Measurements from ENCODE around the gene HDAC9. TPM values are rescaled to one million over a fixed set of nuclear protein-coding genes. Genes with fewer than 3 reads are reported as not detected.

Gene HDAC9
- total RNA-seq, 1 experiment from 2014 or later, result 17.1 TPM

GRCh38 chr7:18873734-18874336, 378.3 kb downstream of the HDAC9 start:
- POLR2A ChIA-PET, result no interaction called here
- Histone ChIP-seq H3K4me3 (ENCODE audit: low read depth in 2 of 2, low read length in 2 of 2) (no peak overlapping the region), H3K36me3 (ENCODE audit: control insufficient read depth, insufficient read depth, low read length) (no peaks in the 10 kb centered on the region), H3K27me3 (ENCODE audit: control insufficient read depth, insufficient read depth, low read length) (no peaks in the 10 kb centered on the region), H3K9me3 (ENCODE audit: control insufficient read depth, insufficient read depth, low read depth, low read length) (no peaks in the 10 kb centered on the region), H3K4me1 (ENCODE audit: control insufficient read depth, insufficient read depth, low read length) (no peaks in the 10 kb centered on the region), H3K27ac (ENCODE audit: low read length) (no peak overlapping the region)
- no peak for ATAC-seq
- in situ Hi-C loops (cut with HindIII; ENCODE audit: low pct_unique_long_range_greater_than_20kb, low sequenced_read_pairs) (no loop called here), intact Hi-C loops (cut with micrococcal nuclease; ENCODE audit: unreplicated experiment) (no loop called here)
- TF ChIP-seq CTCF (IDR thresholded peaks at IDR 0.05) (peak; percentile 56), POLR2AphosphoS5 (IDR thresholded peaks at IDR 0.05; ENCODE audit: low read depth, low read length) (no peak)
- no TSS peak for BruUV-seq (replicated peaks)
- CTCF ChIA-PET, result no interaction called here
- DNase-seq (ENCODE audit: low read depth, low spot score), result no peak

GRCh38 chr7:18874880-18875279, 379.3 kb downstream of the HDAC9 start:
- H3K27ac ChIP-seq (ENCODE audit: low read length), result no peak overlapping the region
- ATAC-seq, result no peak
- POLR2A ChIA-PET, result no interaction called here
- no peaks in the 10 kb centered on the region for H3K9me3 ChIP-seq (ENCODE audit: control insufficient read depth, insufficient read depth, low read depth, low read length)
- intact Hi-C loops (cut with micrococcal nuclease; ENCODE audit: unreplicated experiment) (no loop called here), in situ Hi-C loops (cut with HindIII; ENCODE audit: low pct_unique_long_range_greater_than_20kb, low sequenced_read_pairs) (no loop called here)
- H3K36me3 ChIP-seq (ENCODE audit: control insufficient read depth, insufficient read depth, low read length), result no peaks in the 10 kb centered on the region
- no peak for DNase-seq (ENCODE audit: low read depth, low spot score)
- BruUV-seq (replicated peaks), result no TSS peak
- CTCF ChIA-PET, result no interaction called here
- H3K4me1 ChIP-seq (ENCODE audit: control insufficient read depth, insufficient read depth, low read length), result no peaks in the 10 kb centered on the region
- TF ChIP-seq TCF7L2 (IDR thresholded peaks at IDR 0.05; ENCODE audit: low read depth, low read length), result no peak
- H3K27me3 ChIP-seq (ENCODE audit: control insufficient read depth, insufficient read depth, low read length), result no peaks in the 10 kb centered on the region
- H3K4me3 ChIP-seq (ENCODE audit: low read depth in 2 of 2, low read length in 2 of 2), result no peak overlapping the region

- no peaks in the 10 kb centered on the region for H3K9me3 ChIP-seq (ENCODE audit: control insufficient read depth, insufficient read depth, low read depth, low read length)
- POLR2A ChIA-PET, result no interaction called here
- CTCF ChIA-PET, result no interaction called here
- TF ChIP-seq REST (IDR thresholded peaks at IDR 0.05; ENCODE audit: insufficient read depth in 1 of 2, low read depth in 2 of 2, low read length in 1 of 2) (no peak), TCF7L2 (IDR thresholded peaks at IDR 0.05; ENCODE audit: low read depth, low read length) (no peak), POLR2AphosphoS5 (IDR thresholded peaks at IDR 0.05; ENCODE audit: low read depth, low read length) (no peak), CTCF (IDR thresholded peaks at IDR 0.05) (no peak), SIN3A (IDR thresholded peaks at IDR 0.05; ENCODE audit: borderline replicate concordance, insufficient read depth, low read depth, low read length) (no peak)
- intact Hi-C loops (cut with micrococcal nuclease; ENCODE audit: unreplicated experiment), result no loop called here
- H3K27ac ChIP-seq (ENCODE audit: low read length), result no peak overlapping the region
- in situ Hi-C loops (cut with HindIII; ENCODE audit: low pct_unique_long_range_greater_than_20kb, low sequenced_read_pairs), result no loop called here
- H3K4me3 ChIP-seq (ENCODE audit: low read depth in 2 of 2, low read length in 2 of 2), result no peak overlapping the region
- BruUV-seq (replicated peaks), result no TSS peak
- no peak for ATAC-seq
- no peaks in the 10 kb centered on the region for H3K4me1 ChIP-seq (ENCODE audit: control insufficient read depth, insufficient read depth, low read length)
- no peak for DNase-seq (ENCODE audit: low read depth, low spot score)
- no peaks in the 10 kb centered on the region for H3K36me3 ChIP-seq (ENCODE audit: control insufficient read depth, insufficient read depth, low read length)
- no peaks in the 10 kb centered on the region for H3K27me3 ChIP-seq (ENCODE audit: control insufficient read depth, insufficient read depth, low read length)
Measured at GRCh38 chr7:18877874-18878273, 382.3 kb downstream of the HDAC9 start.
